GM21619 (cell line): ENCODE data around the gene RFX4.
A peak's percentile ranks its signal among the peaks of the same experiment; 100 is the strongest.
"Not testable (repeated sequence)": the region's sequence is repeated elsewhere in the genome, so short reads cannot be mapped to it uniquely, and the experiment has no call there.

ENCODE experiments used
- ATAC-seq: cut with Tn5 transposase; IDR thresholded peaks from one replicate; pipeline ENCODE4 v1.9.1; 2021; ENCODE audit not compliant: unreplicated experiment

Gene RFX4

DNA sequence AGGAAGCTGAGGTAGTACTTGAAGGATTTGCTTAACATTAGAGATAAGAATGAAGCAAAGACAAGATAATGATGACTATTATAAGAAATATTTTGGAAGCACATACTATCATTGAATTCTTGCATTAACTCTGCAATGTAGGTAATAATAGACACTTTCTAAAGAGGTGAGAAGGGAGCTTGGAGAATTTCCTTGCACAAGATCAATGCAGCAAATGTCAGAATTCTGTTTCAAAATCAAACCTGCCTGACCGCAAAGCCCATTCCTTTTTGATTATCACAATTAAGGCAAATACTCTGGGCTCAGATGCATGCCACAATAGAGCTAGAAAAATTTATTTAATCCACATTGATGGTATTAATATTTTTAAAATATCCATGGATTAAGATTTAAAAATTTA lies 141.3 kb downstream of the RFX4 start:
- no peak for ATAC-seq

- ATAC-seq: no peak
Observed at GRCh38 chr12:106724934-106725333, 142.1 kb downstream of the RFX4 start.

DNA sequence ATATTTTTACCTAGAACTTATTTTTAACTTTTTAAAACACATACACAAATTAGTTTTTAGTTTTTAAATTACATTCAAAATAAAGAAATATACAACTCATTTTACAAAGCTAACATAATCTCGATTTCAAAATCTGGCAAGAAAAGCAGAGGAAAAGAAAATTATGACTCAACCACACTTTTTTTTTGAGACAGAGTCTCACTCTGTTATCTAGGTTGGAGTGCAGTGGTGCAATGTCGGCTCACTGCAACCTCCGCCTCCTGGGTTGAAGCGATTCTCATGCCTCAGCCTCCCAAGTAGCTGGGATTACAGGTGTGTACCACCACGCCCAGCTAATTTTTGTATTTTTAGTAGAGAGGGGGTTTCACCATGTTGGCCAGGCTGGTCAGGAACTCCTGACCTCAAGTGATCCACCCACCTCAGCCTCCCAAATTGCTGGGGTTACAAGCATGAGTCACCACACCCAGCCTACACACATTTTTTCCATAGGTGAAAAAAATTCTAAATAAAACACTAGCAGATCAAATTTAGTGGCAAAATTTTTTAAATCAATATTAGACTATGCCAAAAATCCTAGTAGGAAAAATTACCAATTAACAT lies 143.9 kb downstream of the RFX4 start:
- not testable (repeated sequence) for ATAC-seq

GRCh38 chr12:106729611-106730010 lies 146.8 kb downstream of the RFX4 start:
- no peak for ATAC-seq

DNA sequence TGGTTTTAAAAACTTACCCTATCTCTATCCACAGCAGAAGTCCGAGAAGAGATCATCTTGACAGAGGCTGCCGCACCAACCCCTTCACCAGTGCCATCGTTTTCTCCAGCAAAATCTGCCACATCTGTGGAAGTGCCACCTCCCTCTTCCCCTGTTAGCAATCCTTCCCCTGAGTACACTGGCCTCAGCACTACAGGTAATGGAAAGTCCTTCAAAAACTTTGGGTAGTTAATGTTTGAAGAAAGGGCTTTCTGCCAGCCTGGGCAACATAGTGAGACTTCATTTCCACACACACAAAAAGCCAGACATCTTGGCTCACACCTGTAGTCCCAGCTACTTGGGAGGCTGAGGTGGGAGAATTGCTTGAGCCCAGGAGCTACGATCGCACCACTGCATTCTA lies 150.1 kb downstream of the RFX4 start:
- ATAC-seq: no peak

DNA sequence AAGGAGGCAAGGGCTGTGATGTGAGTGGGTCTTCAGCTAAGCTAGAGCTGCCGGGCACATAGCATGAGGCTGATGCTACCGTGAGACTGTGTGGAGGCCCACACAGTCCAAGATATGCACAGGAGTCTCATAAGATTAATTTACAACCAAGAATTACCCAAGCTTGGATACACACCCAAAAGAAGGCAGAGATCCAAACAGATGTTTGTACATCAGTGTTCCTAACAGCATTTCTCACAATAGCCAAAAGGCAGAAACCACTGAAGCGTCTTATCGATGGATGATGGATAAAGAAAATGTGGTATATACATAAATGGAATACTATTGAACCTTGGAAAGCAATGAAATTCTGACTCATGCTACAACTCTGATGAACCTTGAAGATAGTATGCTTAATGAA lies 150.9 kb downstream of the RFX4 start:
- no peak for ATAC-seq

DNA sequence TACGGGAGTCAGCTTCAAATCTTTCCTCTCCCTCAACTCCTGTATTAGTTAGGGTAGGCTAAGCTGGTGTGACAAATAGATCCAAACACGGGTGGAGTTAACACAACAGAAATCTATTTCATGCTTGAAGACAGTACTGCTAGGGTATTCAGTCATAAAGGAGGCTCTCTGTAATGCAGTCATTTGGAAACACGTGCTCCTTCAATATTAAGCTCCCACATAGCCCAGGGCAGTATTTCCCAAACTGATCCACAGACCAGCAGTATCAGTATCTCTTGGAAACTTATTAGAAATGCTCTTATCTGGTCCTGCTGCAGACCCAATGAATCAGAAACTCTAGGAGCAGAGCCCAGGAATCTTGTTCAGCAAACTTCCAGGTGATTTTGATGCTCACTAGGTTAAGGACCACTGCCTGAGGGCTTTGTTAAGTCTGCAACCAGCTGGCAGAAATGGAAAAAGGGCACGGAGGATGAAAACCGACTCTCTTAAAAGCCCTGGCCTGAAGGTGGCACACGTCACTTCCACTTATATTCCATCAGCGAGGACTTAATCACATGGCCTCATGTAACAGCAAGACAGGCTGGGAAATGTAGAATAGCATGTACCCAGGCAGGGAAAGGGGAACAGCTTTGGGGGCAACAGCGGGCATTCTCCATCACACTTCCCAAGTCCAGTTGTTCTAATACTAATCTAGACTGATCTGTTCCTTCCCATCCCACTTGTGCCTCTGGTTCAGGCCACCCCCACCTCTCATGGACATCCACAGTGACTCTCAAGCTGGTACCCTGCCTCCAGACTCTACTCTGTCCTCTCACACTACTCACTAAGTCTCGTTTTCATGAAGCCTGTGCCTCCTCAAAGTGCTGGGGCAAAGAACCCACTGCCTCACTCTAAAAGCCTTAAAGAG lies 153.5 kb downstream of the RFX4 start:
- ATAC-seq: no peak

DNA sequence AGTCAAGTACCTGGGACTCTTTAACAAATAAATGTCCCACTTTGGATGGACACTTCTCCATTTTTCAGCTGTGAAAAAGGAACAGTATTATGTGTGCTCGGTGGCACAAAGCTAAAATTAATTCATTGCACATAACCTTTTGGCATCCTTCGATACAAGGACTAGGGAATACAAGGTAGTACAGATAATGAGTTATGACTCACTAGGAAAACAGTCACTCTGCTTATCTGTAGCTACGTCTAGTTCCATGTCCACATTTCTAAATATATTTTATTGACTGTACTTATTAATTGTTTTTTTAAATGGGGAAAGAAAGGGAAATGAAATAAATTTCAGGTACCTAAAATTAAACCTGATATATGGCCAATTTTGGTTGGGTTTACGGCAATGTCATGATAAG lies 156.5 kb downstream of the RFX4 start:
- no peak for ATAC-seq

DNA sequence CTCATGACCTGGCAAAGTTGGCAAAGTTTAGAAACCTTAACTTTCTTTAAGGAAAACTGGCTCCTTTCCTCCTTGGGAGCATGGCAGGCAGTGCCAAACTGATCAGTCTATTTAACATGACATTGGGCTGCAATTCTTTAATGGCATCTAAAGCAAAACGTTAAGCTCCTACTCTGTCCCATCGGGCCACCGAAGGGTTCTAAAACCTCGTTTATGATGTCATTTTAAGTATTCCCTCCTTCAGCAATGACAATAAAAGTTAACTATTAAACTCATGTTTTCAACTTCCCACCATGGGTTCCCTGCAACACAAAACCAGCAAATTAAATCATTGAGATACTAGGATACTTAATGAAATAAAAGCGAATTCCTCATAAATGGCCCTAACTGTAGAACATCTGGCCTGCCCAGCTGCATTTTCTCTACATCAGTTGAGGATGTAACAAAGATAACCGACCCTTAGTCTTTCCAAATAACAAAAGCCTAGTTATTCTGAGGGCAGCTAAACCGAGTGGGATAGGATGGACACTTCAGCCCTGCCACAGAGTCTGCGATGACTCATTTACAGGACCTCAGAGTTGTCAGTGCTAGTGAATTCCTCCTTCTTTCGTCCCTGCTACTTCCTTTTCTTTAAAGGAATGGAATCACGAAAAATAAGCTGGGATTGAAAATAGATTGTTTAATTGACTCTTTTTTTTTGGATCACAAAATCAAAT lies 157.2 kb downstream of the RFX4 start:
- ATAC-seq: no peak

DNA sequence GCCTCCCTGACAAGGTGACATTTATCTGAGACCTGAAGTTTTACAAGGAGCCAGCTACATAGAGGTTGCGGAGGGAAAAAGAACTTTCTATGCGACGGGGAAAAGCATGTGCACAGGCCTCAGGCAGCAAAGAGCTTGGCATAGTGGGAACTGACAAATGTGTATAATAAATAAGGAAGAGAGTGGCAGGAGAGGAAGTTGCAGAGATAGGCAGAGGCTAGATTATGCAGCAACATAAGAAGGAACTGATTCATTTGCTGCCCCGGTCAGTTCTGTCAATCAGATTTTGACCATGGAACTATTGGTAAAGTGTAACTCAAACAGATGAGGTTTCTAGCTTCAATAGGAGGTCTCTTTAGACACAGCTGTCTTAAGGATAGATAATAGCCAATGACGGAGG lies 158.0 kb downstream of the RFX4 start:
- ATAC-seq: no peak

DNA sequence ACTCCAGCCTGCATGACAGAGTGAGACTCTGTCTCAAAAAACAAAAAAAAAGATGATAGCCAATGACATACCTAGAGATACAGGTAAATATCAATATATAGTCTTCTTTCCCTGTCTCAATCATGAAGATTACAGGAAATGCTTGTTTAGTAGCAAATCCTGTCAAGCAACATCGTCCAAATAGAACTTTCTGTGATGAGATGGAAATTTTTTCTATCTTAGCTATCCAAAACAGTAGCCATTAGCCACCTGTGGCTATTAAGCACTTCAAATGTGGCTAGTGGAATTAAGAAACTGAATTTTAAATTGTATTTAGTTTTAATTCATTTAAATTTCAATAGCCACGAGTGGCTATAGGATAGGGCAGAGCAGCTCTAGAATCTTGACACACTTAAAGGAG lies 158.4 kb downstream of the RFX4 start:
- ATAC-seq: no peak

DNA sequence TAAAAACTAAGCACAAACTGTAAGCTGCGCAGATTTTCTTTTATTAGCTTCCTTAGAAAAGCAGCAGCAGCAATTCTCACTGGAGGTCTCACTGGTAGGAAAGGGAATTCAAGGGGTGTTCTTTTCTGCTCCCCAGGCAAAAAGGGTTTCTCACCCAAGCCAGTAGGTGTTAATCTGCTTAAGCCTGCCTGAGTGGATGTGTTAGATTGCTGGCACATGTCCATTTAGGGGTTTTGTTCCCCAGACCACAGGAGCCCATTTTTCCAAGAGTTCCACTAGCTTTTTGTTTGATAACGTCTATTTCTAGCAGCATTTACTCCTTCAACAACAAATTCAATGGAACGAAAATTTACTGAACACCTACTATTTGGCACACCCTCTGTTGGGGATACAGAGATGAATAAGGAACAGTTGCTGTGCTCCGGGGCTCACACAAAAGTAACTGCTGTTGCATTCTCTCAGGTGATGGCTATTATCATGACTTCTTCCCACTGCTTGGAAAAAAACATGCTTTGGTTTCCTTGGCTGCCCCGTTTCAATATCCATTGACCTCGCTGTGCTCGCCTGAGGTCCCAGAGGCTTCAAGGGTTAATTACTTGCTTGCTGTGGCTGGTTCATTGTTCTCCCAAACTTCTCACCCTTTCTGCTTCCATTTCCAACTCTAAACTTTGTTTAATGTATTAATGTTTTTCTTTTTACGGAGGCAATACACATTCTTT lies 160.6 kb downstream of the RFX4 start:
- ATAC-seq: no peak

- ATAC-seq: no peak
Observed at GRCh38 chr12:106744600-106744999, 161.8 kb downstream of the RFX4 start.

DNA sequence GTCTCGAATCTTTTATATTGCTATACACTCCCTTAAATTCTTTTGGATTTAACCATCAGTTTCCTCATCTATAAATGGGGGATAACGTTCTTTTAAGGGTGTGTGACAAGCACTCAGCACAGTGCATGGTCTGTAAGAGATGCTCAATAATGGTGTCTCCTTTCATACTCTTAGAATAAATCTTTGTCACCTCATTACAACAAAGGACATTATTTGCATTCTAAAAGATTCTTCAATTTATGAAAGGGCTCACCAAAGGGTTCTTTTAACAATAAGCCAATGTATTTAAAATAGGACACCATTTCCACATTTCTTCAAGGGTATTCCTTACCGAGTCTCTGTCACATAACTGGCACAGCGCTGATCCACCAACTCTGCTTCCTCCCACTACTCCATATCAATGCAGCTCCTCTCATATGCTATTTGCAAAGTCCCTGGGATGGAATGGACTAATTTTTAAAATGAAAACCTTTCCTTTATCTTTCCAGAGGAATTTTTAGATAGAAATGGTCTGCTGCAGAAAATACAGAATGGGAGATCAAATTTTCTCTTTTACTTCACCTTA lies 162.5 kb downstream of the RFX4 start:
- ATAC-seq: no peak

DNA sequence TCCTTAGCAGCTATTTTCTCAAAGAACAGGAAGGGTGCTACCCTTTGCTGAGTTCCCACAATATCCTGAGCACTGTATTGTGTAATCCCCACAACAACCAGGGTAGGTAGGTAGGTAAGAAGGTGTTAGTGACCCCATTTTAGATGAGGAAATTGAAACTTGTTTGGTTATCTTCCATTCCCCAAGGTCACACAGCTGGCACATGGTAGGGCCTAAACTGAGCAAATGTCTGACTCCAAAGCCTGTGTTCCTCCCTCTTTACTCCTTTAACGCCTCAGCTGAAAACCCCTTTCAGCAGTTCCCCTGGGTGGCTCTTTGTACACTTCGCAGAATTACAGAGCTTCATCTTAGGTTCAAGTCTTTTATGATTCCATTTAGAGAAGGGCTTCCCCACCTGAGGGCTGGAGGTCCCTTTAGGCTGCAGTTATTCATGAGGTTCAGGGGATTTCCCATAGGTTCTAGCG lies 165.2 kb downstream of the RFX4 start:
- ATAC-seq: no peak

DNA sequence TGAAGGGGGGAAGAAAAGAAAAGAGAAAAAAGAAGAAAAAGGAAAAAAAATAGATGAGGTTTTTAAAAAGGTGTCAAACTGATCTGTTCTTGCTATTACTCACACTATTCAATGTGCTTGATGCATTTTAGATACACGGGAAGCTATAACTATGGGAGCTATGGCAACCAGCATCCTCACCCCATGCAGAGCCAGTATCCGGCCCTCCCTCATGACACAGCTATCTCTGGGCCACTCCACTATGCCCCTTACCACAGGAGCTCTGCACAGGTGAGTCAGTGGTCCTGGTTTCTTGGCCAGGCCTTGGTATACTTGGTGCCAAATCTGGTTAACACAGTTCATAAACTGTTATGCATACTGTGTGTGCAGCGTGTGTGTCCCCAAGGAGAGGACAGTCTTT lies 167.7 kb downstream of the RFX4 start:
- ATAC-seq: no peak

- peak; percentile 98 for ATAC-seq
Observed at GRCh38 chr12:106753526-106753925, 170.7 kb downstream of the RFX4 start.

DNA sequence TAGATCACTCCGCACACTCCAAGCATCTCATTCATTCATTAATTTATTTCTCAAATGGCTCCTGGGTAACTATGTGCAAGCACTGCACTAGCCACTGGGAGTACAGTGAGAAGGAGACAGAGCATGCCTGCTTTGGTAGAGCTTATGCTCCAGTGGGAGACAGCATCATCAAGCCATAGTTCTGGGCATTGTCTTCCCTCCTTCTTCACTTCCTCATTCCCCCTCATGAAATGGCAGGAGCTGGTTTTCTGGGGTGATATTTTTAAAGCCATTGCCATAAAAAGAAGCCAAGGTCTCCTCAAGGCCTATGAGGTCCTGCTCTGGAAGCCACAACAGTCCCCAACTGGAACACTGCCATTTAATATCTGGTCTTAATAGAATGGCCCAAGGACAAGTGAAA lies 171.5 kb downstream of the RFX4 start:
- no peak for ATAC-seq

- no peak for ATAC-seq
Observed at GRCh38 chr12:106757623-106758348, 175.0 kb downstream of the RFX4 start.
